ENCODE measurements around the gene ATP6V1A.
A peak's percentile ranks its signal among the peaks of the same experiment; 100 is the strongest.

Gene ATP6V1A

DNA sequence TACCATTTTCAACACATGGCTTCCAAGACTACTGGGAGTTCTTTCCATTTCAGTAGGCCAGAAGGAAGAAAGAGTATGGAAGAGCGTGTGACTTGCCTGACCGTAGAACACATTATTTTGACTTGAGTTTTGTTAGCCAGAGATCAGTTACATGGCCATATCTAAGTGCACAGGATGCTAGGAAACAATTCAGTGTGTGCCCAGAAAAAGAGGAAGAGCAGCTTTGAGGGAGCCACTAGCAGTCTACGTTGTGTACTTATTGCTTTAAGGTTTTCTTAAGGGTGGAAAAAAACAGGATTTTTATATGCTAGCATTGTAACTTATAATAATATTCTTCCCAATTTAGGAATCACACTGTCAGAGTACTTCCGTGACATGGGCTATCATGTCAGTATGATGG, 47.7 kb downstream of the ATP6V1A start:
- no peak overlapping the region for H3K27ac ChIP-seq (ENCODE audit: low read length)
- H2AFZ ChIP-seq (ENCODE audit: low read depth, low read length), result no peak overlapping the region
- ATAC-seq (ENCODE audit: insufficient read depth, low read depth) (no peak), DNase-seq (no peak)
- no peak overlapping the region for H3K9ac ChIP-seq (ENCODE audit: low read depth, low read length)
- H3K36me3 ChIP-seq (ENCODE audit: insufficient read depth, low read length), result peaks cover 41% of the 10 kb centered on the region; the same call in 1 of the 2 replicates
- H3K4me2 ChIP-seq (ENCODE audit: insufficient read depth, low read length), result no peak overlapping the region
- no peaks in the 10 kb centered on the region for H4K20me1 ChIP-seq (ENCODE audit: insufficient read depth, low read length)
- no peak overlapping the region for H3K4me3 ChIP-seq (ENCODE audit: low read depth in 1 of 2, low read length in 2 of 2)
- H3K9me3 ChIP-seq (ENCODE audit: insufficient read depth, low read length, severe bottlenecking), result no peaks in the 10 kb centered on the region
- no peaks in the 10 kb centered on the region for H3K27me3 ChIP-seq (ENCODE audit: insufficient read depth, low read length, poor library complexity)
- TF ChIP-seq, protein P1, sequence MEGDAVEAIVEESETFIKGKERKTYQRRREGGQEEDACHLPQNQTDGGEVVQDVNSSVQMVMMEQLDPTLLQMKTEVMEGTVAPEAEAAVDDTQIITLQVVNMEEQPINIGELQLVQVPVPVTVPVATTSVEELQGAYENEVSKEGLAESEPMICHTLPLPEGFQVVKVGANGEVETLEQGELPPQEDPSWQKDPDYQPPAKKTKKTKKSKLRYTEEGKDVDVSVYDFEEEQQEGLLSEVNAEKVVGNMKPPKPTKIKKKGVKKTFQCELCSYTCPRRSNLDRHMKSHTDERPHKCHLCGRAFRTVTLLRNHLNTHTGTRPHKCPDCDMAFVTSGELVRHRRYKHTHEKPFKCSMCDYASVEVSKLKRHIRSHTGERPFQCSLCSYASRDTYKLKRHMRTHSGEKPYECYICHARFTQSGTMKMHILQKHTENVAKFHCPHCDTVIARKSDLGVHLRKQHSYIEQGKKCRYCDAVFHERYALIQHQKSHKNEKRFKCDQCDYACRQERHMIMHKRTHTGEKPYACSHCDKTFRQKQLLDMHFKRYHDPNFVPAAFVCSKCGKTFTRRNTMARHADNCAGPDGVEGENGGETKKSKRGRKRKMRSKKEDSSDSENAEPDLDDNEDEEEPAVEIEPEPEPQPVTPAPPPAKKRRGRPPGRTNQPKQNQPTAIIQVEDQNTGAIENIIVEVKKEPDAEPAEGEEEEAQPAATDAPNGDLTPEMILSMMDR (IDR thresholded peaks at IDR 0.05; ENCODE audit: borderline replicate concordance, extremely low read depth, low read length, poor library complexity, severe bottlenecking), result no peak
- no peak for TF ChIP-seq EZH2 (IDR thresholded peaks at IDR 0.05; ENCODE audit: borderline replicate concordance, low read depth, low read length, severe bottlenecking)
- H3K4me1 ChIP-seq (ENCODE audit: insufficient read depth, low read length), result no peaks in the 10 kb centered on the region
- H3K79me2 ChIP-seq (ENCODE audit: insufficient read depth, low read length), result no peaks in the 10 kb centered on the region

DNA sequence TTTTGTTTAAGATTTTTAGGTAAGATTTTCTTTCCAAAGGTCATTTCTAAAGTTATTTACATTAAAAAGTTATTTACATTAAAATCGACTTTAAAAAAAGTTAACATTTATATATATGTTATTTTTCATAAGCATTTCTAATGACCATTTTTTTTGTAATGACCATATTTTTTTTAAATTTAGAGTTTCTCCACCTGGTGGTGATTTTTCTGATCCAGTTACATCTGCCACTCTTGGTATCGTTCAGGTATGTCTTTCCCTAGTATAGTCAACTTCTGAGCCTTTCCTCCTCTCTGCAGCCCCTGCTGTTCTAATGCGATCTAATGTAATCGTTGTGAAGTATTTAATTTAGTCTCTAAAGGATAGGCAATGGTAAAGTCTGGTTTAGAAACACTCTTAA, 48.9 kb downstream of the ATP6V1A start:
- DNase-seq, result no peak
- H3K27ac ChIP-seq (ENCODE audit: low read length), result no peak overlapping the region
- no peak overlapping the region for H3K4me2 ChIP-seq (ENCODE audit: insufficient read depth, low read length)
- H3K9me3 ChIP-seq (ENCODE audit: insufficient read depth, low read length, severe bottlenecking), result no peaks in the 10 kb centered on the region
- no peaks in the 10 kb centered on the region for H3K79me2 ChIP-seq (ENCODE audit: insufficient read depth, low read length)
- peaks cover 49% of the 10 kb centered on the region; the same call in 1 of the 2 replicates for H3K36me3 ChIP-seq (ENCODE audit: insufficient read depth, low read length)
- no peak overlapping the region for H3K4me3 ChIP-seq (ENCODE audit: low read depth in 1 of 2, low read length in 2 of 2)
- ATAC-seq (ENCODE audit: insufficient read depth, low read depth), result no peak
- H3K9ac ChIP-seq (ENCODE audit: low read depth, low read length), result no peak overlapping the region
- TF ChIP-seq EZH2 (IDR thresholded peaks at IDR 0.05; ENCODE audit: borderline replicate concordance, low read depth, low read length, severe bottlenecking), result no peak
- TF ChIP-seq, protein P1 (IDR thresholded peaks at IDR 0.05; ENCODE audit: borderline replicate concordance, extremely low read depth, low read length, poor library complexity, severe bottlenecking), result no peak
- H4K20me1 ChIP-seq (ENCODE audit: insufficient read depth, low read length), result no peaks in the 10 kb centered on the region
- H3K27me3 ChIP-seq (ENCODE audit: insufficient read depth, low read length, poor library complexity), result no peaks in the 10 kb centered on the region
- no peak overlapping the region for H2AFZ ChIP-seq (ENCODE audit: low read depth, low read length)
- H3K4me1 ChIP-seq (ENCODE audit: insufficient read depth, low read length), result no peaks in the 10 kb centered on the region

DNA sequence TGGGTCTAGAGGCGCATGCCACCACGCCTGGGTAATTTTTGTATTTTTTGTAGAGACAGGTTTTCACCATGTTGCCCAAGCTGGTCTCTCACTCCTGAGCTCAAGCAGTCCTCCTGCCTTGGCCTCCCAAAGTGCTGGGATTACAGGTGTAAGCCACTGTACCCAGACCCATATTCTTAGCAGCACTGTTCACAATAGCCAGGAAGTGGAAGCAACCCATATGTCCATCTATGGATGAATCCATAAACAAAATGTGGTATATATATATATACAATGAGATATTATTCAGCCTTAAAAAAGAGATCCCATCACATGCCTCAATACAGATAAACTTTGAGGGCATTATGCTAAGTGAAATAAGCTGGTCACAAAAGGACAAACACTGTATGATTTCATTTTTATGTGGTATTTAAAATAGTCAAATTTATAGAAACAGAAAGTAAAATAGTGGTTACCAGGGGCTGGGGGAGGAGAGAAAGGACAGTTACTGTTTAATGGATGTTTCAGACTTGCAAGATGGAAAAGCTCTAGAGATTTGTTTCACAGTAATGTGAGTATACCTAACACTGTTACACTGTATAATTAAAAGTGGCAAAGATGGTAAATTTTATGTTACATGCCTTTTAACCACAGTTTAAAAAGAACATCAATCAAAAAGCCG, 56.1 kb downstream of the ATP6V1A start:
- H3K27ac ChIP-seq (ENCODE audit: low read length), result no peak overlapping the region
- ATAC-seq (ENCODE audit: insufficient read depth, low read depth), result 0 out of 3 replicates have a peak, but pooled peaks have one; percentile 31

More for the DNA sequence above, 56.1 kb downstream of the ATP6V1A start:
- Histone ChIP-seq H3K4me1 (ENCODE audit: insufficient read depth, low read length) (no peaks in the 10 kb centered on the region), H2AFZ (ENCODE audit: low read depth, low read length) (no peak overlapping the region), H3K27me3 (ENCODE audit: insufficient read depth, low read length, poor library complexity) (no peaks in the 10 kb centered on the region), H3K36me3 (ENCODE audit: insufficient read depth, low read length) (peaks cover 48% of the 10 kb centered on the region), H3K9me3 (ENCODE audit: insufficient read depth, low read length, severe bottlenecking) (no peaks in the 10 kb centered on the region), H3K4me3 (ENCODE audit: low read depth in 1 of 2, low read length in 2 of 2) (no peak overlapping the region), H3K4me2 (ENCODE audit: insufficient read depth, low read length) (no peak overlapping the region), H4K20me1 (ENCODE audit: insufficient read depth, low read length) (no peaks in the 10 kb centered on the region), H3K9ac (ENCODE audit: low read depth, low read length) (no peak overlapping the region), H3K79me2 (ENCODE audit: insufficient read depth, low read length) (no peaks in the 10 kb centered on the region)
- no peak for DNase-seq
- no peak for TF ChIP-seq EZH2 (IDR thresholded peaks at IDR 0.05; ENCODE audit: borderline replicate concordance, low read depth, low read length, severe bottlenecking)
- TF ChIP-seq, protein P1 (IDR thresholded peaks at IDR 0.05; ENCODE audit: borderline replicate concordance, extremely low read depth, low read length, poor library complexity, severe bottlenecking), result no peak

All from DND-41 (cell line).